ENCODE measurements around the gene CD83. TPM values are rescaled to one million over a fixed set of nuclear protein-coding genes. Genes with fewer than 3 reads are reported as not detected.

CD83 gene
- total RNA-seq: 1 to 10 TPM in 1 of 2 donors, under 1 TPM in 1; 0.75 to 4.2 TPM
- under 1 TPM; 0.35 to 0.44 TPM for polyA plus RNA-seq

GRCh38 chr6:14117158-14118090 lies at the start of gene CD83:
Gene CD83 (plus strand): TSS chr6:14117772. CDS start chr6:14117812, 40 bp downstream.
- H3K9me3 ChIP-seq (ENCODE audit: control insufficient read depth in 4 of 4, low read length in 3 of 4): no peaks in the 10 kb centered on the region
- H3K27ac ChIP-seq (ENCODE audit: low read depth in 1 of 2, low read length in 2 of 2): peak within 1 kb of the TSS; percentile 15 to 77
- H3K27me3 ChIP-seq (ENCODE audit: control insufficient read depth in 4 of 4, insufficient read depth in 4 of 4, low read length in 3 of 4): no peaks in the 10 kb centered on the region
- H3K9ac ChIP-seq (ENCODE audit: low read depth in 1 of 2, low read length in 2 of 2): peak within 1 kb of the TSS in 1 of 2 donors; percentile 83
- 1% methylated on average over 106 of the region's 106 CpGs for WGBS
- peaks cover 0 to 7% (median 4%) of the 10 kb centered on the region in 4 donors for H3K4me1 ChIP-seq (ENCODE audit: control insufficient read depth in 4 of 4, insufficient read depth in 4 of 4, low read length in 3 of 4)
- peak; percentile 60 for DNase-seq (ENCODE audit: low spot score)
- peak within 1 kb of the TSS; percentile 61 to 93 (median 68) for H3K4me3 ChIP-seq (ENCODE audit: low read depth in 1 of 3, low read length in 3 of 3)
- TF ChIP-seq RXRA (IDR thresholded peaks at IDR 0.05): no peak
- TF ChIP-seq HNF4G (IDR thresholded peaks at IDR 0.05): no peak
- TF ChIP-seq JUND (IDR thresholded peaks at IDR 0.05): no peak
- no peak for TF ChIP-seq GABPA (IDR thresholded peaks at IDR 0.05 in 1 of 2, conservative IDR thresholded peaks at IDR 0.05 in 1 of 2)
- no peak for TF ChIP-seq TAF1 (conservative IDR thresholded peaks at IDR 0.05)
- no peak for TF ChIP-seq SP1 (IDR thresholded peaks at IDR 0.05)
- no peak for TF ChIP-seq NR2F2 (IDR thresholded peaks at IDR 0.05)
- no peak for TF ChIP-seq CTCF (IDR thresholded peaks at IDR 0.05; ENCODE audit: low read depth, low read length, missing input control)
- no peak for TF ChIP-seq YY1 (IDR thresholded peaks at IDR 0.05)
- no peak for TF ChIP-seq RAD21 (IDR thresholded peaks at IDR 0.05)
- TF ChIP-seq ATF3 (IDR thresholded peaks at IDR 0.05): no peak
- TF ChIP-seq FOXA1 (IDR thresholded peaks at IDR 0.05): no peak
- TF ChIP-seq ZBTB33 (IDR thresholded peaks at IDR 0.05): no peak
- H3K36me3 ChIP-seq (ENCODE audit: control insufficient read depth in 4 of 4, insufficient read depth in 3 of 4, low read depth in 1 of 4, low read length in 3 of 4): no peaks in the 10 kb centered on the region

GRCh38 chr6:14068133-14068532 lies 49.4 kb upstream of the CD83 start:
- Histone ChIP-seq H3K27me3 (ENCODE audit: control insufficient read depth in 4 of 4, insufficient read depth in 4 of 4, low read length in 3 of 4) (no peaks in the 10 kb centered on the region), H3K4me3 (ENCODE audit: low read depth in 1 of 3, low read length in 3 of 3) (no peak overlapping the region), H3K27ac (ENCODE audit: low read depth in 1 of 2, low read length in 2 of 2) (no peak overlapping the region), H3K36me3 (ENCODE audit: control insufficient read depth in 4 of 4, insufficient read depth in 3 of 4, low read depth in 1 of 4, low read length in 3 of 4) (no peaks in the 10 kb centered on the region), H3K9me3 (ENCODE audit: control insufficient read depth in 4 of 4, low read length in 3 of 4) (no peaks in the 10 kb centered on the region), H3K4me1 (ENCODE audit: control insufficient read depth in 4 of 4, insufficient read depth in 4 of 4, low read length in 3 of 4) (peaks cover 2 to 6% (median 2%) of the 10 kb centered on the region in 4 donors), H3K9ac (ENCODE audit: low read depth in 1 of 2, low read length in 2 of 2) (no peak overlapping the region)
- DNase-seq (ENCODE audit: low spot score): no peak
- WGBS: 76% methylated on average over 5 of the region's 5 CpGs
- no peak for TF ChIP-seq CTCF (IDR thresholded peaks at IDR 0.05; ENCODE audit: low read depth, low read length, missing input control)
- no peak for TF ChIP-seq TAF1 (conservative IDR thresholded peaks at IDR 0.05)
- TF ChIP-seq YY1 (IDR thresholded peaks at IDR 0.05): no peak
- no peak for TF ChIP-seq ZBTB33 (IDR thresholded peaks at IDR 0.05)
- no peak for TF ChIP-seq FOXA1 (IDR thresholded peaks at IDR 0.05)
- TF ChIP-seq RAD21 (IDR thresholded peaks at IDR 0.05): no peak
- no peak for TF ChIP-seq EGR1 (IDR thresholded peaks at IDR 0.05; ENCODE audit: low read depth in 2 of 2)
- no peak for TF ChIP-seq FOXA2 (IDR thresholded peaks at IDR 0.05)
- TF ChIP-seq REST (IDR thresholded peaks at IDR 0.05): no peak
- TF ChIP-seq GABPA (IDR thresholded peaks at IDR 0.05 in 1 of 2, conservative IDR thresholded peaks at IDR 0.05 in 1 of 2): no peak
- no peak for TF ChIP-seq MAX (IDR thresholded peaks at IDR 0.05)
- no peak for TF ChIP-seq JUND (IDR thresholded peaks at IDR 0.05)
- no peak for TF ChIP-seq RXRA (IDR thresholded peaks at IDR 0.05)

Measured in liver (tissue), 9 donors.